Mucosa of rectum (tissue), 2 donors: ENCODE measurements around the gene MTMR4.
"Not testable (repeated sequence)": the region's sequence is repeated elsewhere in the genome, so short reads cannot be mapped to it uniquely, and the experiment has no call there.

Experiments used
- H3K27ac ChIP-seq, 2 donors: one replicate each; pipeline ENCODE4 v1.7.0; 2013; ENCODE audit warnings: inconsistent platforms in 2 of 2, low read depth in 2 of 2, low read length in 2 of 2
- H3K27me3 ChIP-seq, 2 donors: one replicate each; pipeline ENCODE4 v1.7.0; 2013; ENCODE audit warnings: low read length in 2 of 2; ENCODE audit not compliant: control insufficient read depth in 2 of 2, insufficient read depth in 2 of 2
- H3K36me3 ChIP-seq, 2 donors: one replicate each; pipeline ENCODE4 v1.7.0; 2013; ENCODE audit warnings: low read length in 2 of 2; ENCODE audit not compliant: control insufficient read depth in 2 of 2, insufficient read depth in 2 of 2
- H3K4me1 ChIP-seq, 2 donors: one replicate each; pipeline ENCODE4 v1.7.0; 2013; ENCODE audit warnings: low read length in 2 of 2, mild to moderate bottlenecking in 1 of 2; ENCODE audit not compliant: control insufficient read depth in 2 of 2, insufficient read depth in 2 of 2
- H3K4me3 ChIP-seq, 2 donors: one replicate each; pipeline ENCODE4 v1.7.0; 2013; ENCODE audit warnings: low read length in 2 of 2
- H3K9ac ChIP-seq, 2 donors: one replicate each; pipeline ENCODE4 v1.7.0; 2013; ENCODE audit warnings: low read length in 2 of 2, low read depth in 1 of 2, mild to moderate bottlenecking in 1 of 2
- H3K9me3 ChIP-seq, 2 donors: one replicate each; pipeline ENCODE4 v1.7.0; 2013; ENCODE audit warnings: low read length in 2 of 2; ENCODE audit not compliant: control insufficient read depth in 2 of 2
- donor health status: healthy.
- donor health status: Normal muscosa, but diverticular disease.

MTMR4 gene

DNA sequence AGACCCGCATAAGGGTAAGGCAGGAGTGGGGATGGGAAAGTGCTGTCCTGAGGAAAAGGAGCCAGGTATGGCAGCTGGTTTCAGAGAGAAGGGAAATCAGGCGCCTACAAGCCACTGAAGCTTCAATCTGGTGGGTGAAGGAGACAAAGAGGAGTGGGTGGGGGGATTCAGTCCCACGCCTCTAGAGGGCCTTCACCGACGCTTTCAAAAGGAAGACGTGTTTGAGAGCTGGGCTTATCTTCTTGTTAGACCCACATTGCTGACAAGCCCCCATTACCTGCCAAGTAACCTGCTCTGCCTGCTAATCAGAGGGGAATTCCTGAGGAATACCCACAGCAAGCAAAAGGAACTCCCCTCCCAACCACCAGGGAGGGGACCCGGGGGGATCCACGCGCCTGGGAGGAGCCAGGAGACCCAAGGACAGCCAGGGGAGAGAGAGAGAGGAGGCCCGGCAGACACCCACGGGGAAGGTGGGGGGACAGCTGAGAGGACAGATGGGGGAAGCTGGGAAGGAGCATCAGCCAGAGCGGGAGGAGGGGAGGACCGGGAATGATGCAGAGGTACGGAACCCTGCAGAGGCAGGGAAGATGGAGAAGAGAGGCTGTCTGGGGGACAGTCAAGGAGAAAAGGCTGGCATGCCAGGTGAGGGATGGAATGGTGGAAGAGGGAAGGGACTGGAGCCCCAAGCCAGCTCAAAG, 1.0 kb downstream of the MTMR4 start:
- peaks cover 29 to 33% of the 10 kb centered on the region in 2 donors for H3K4me1 ChIP-seq
- peak overlapping the region; percentile 72 to 75 for H3K4me3 ChIP-seq
- no peaks in the 10 kb centered on the region for H3K9me3 ChIP-seq
- peaks cover 39 to 42% of the 10 kb centered on the region in 2 donors for H3K36me3 ChIP-seq
- H3K27me3 ChIP-seq: no peaks in the 10 kb centered on the region
- H3K9ac ChIP-seq: peak overlapping the region; percentile 66 to 70
- H3K27ac ChIP-seq: no peak overlapping the region

DNA sequence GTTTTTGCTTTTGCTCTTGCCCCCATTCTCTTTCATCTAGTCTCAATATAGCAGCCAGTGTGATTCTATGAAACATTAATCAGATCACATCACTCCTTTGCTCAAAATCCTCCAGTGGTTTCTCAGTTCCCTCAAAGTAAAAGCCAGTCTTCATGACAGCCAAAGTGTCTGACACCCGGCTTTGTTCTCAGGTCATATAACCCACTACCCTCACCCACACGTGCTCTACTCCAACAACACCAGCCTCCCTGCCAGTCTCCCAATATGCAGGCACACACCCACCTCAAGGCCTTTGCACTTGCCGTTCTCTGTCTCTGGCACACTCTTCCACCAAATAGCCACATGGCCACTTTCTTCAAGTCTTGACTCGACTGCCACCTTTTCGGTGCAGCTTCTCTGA, 4.4 kb downstream of the MTMR4 start:
- Histone ChIP-seq H3K4me1 (peaks cover 12 to 13% of the 10 kb centered on the region in 2 donors), H3K4me3 (no peak overlapping the region), H3K9me3 (no peaks in the 10 kb centered on the region), H3K36me3 (peaks cover 58 to 66% of the 10 kb centered on the region in 2 donors), H3K27ac (no peak overlapping the region), H3K27me3 (no peaks in the 10 kb centered on the region), H3K9ac (no peak overlapping the region)

DNA sequence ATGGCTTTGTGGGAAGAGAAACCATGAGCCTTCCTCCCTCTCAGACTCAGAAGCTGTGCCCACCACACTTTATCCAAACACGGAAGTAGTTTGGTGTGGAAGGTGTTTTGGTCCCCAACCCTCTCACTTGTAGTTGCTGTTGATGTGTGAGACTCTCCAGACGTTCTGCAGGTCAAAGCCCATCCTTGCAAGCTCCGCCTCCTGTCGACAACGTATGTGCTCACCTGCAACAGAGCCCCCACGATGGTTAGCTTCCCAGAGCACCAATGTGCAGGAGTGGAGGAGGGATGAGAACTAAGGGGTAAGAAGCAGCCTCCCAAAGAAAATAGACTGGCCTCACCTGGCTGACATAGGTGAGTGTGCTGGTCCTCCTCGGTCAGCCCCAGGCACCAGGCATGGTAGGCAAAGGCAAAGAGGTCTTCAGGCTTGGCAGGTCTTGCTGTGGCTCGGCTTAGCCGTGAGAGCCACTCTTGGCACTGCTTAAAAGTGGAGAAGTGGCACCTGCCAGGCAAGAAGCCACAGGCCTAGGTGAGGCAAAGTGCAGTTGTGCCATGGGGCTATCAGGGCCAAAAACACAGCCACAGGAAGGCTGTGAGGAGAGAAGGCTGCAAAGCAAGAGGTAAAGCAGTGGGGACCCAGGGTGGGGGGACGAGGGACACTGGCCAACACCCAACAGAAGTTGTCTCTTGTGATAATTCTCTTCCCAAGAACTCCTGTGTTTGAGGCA, 5.9 kb downstream of the MTMR4 start:
- no peak overlapping the region for H3K9ac ChIP-seq
- peaks cover 2% of the 10 kb centered on the region in 2 donors for H3K4me1 ChIP-seq
- H3K36me3 ChIP-seq: peaks cover 72 to 82% of the 10 kb centered on the region in 2 donors
- no peak overlapping the region for H3K4me3 ChIP-seq
- H3K27me3 ChIP-seq: no peaks in the 10 kb centered on the region
- H3K27ac ChIP-seq: no peak overlapping the region
- H3K9me3 ChIP-seq: no peaks in the 10 kb centered on the region

DNA sequence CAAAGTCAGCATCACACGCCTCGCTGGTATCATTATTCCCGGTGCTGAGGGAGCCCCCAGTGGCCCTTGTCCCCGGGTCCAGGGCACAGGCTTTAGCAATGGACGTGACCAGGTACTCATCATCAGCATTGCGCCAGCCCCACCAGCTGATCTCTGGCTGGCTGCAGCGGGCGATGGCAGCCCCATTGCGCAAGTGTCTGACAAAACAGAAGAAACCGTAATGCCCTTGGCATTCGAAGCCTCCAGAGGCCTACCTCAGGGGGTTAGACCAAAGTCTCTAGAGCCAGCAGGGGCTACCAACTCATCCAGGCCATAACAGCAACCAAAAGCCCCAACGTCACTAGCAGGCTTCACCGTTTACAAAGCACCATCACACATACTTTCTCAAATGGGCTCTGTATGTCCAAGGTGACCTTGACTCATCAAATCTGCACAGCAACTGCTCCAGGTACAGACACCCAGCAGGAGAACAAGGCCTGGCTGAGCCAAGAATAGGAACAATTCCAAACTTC, 7.3 kb downstream of the MTMR4 start:
- no peak overlapping the region for H3K4me3 ChIP-seq
- H3K36me3 ChIP-seq: peaks cover 73 to 88% of the 10 kb centered on the region in 2 donors
- H3K4me1 ChIP-seq: no peaks in the 10 kb centered on the region
- H3K27me3 ChIP-seq: no peaks in the 10 kb centered on the region
- H3K9ac ChIP-seq: no peak overlapping the region
- no peaks in the 10 kb centered on the region for H3K9me3 ChIP-seq
- H3K27ac ChIP-seq: no peak overlapping the region

DNA sequence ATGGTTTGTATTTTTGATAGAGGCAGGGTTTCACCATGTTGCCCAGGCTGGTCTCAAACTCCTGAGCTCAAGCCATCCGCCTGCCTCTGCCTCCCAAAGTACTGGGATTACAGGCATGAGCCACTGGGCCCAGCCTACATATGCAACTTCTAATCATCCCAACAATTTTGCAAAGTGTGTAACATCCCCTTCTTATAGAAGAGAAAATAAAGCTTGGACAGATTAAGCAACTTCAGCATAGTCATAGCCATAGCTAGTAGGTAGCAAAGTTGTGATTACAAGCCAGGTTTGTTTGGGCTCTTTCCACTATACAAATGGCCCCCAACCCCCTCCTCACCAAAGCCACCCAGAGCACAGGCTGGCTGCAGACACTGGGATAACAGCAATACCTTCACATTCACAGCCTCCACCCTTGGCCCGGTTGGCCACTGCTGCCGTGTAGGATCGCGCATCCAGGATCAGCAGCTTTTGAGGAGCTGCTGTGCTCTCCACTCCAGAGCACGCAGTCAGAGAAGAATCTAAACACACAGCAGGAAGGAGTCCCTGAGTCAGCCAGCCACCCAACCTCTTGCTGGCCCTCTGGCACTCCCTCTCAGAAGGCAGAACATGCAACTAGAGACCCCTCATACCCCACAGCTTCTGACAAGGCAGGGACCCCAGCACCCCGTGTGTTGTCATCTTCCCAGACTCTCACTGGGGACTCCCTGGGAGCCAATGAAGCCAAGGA, 7.9 kb downstream of the MTMR4 start:
- H3K27ac ChIP-seq: no peak overlapping the region
- no peak overlapping the region for H3K4me3 ChIP-seq
- H3K36me3 ChIP-seq: peaks cover 67 to 85% of the 10 kb centered on the region in 2 donors
- no peak overlapping the region for H3K9ac ChIP-seq
- H3K27me3 ChIP-seq: no peaks in the 10 kb centered on the region
- no peaks in the 10 kb centered on the region for H3K4me1 ChIP-seq
- H3K9me3 ChIP-seq: no peaks in the 10 kb centered on the region

DNA sequence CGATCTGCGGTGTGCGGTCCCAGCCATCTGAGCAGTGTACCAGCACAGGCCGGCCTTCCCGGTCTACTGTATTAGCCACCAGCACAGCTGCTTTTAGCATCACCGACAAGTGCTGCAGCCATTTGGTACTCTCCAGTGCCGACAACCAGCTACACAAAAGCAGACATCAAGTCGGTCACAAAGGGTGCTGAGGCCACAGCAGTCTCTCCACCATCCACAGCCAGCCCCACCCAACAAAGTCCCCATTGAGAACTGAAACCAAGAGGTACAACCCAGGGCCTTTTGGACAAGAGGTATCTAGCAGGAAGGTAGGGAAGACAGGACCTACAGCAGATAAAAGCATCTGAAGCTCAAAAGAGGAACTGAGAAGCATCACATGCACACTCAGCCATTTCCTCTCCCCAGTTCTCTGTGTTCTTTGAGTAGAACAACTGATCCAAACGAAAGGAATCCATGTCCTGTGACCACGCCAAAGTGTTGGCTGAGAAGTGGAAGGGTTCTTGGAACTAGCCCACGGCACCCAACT, 9.5 kb downstream of the MTMR4 start:
- no peaks in the 10 kb centered on the region for H3K9me3 ChIP-seq
- H3K27ac ChIP-seq: peak overlapping the region; percentile 2 to 31
- no peaks in the 10 kb centered on the region for H3K4me1 ChIP-seq

DNA sequence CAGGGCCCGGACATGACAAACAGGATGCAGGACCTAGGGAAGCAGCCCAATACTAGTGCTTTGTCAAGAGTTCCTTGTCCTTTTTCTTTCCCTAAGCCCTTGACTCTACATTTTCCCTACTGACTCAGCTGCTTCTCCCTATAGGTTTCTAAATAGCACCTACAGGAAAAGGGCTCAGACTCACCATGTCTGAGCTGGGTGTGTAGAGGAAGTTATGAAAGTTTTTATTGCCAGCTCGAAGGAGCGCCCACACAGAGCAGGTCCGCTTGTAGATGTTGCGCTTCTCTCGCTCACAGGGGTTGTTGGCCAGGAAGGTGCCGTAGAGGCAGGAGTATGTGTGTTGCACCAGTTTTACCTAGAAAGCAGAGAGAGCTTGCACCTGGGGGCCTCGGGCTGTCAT, 10.6 kb downstream of the MTMR4 start:
- Histone ChIP-seq H3K27ac (no peak overlapping the region), H3K9me3 (no peaks in the 10 kb centered on the region), H3K4me1 (no peaks in the 10 kb centered on the region), H3K27me3 (no peaks in the 10 kb centered on the region), H3K9ac (no peak overlapping the region), H3K4me3 (no peak overlapping the region), H3K36me3 (peaks cover 57 to 73% of the 10 kb centered on the region in 2 donors)

More for the DNA sequence above, 9.5 kb downstream of the MTMR4 start:
- Histone ChIP-seq H3K27me3 (no peaks in the 10 kb centered on the region), H3K9ac (no peak overlapping the region), H3K4me3 (no peak overlapping the region), H3K36me3 (peaks cover 65 to 81% of the 10 kb centered on the region in 2 donors)

DNA sequence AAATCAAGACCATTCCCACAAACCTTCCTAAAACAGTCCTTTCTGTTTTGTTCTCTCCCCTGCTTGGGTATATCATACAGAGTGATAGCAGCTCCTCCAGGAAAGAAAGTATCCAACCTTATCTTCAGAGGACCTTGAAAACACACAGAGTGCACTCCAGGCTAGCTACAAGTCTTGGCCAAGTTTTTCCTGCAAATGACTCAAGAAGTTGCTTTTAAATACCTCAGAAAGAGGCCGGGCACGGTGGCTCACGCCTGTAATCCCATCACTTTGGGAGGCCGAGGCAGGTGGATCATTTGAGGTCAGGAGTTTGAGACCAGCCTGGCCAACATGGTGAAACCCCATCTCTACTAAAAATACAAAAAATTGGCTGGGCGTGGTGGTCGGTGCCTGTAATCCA, 11.3 kb downstream of the MTMR4 start:
- not testable (repeated sequence) for H3K4me1 ChIP-seq, H3K9me3 ChIP-seq, H3K27me3 ChIP-seq, H3K27ac ChIP-seq, H3K4me3 ChIP-seq, H3K9ac ChIP-seq
- H3K36me3 ChIP-seq: peaks cover 53 to 66% of the 10 kb centered on the region in 2 donors

DNA sequence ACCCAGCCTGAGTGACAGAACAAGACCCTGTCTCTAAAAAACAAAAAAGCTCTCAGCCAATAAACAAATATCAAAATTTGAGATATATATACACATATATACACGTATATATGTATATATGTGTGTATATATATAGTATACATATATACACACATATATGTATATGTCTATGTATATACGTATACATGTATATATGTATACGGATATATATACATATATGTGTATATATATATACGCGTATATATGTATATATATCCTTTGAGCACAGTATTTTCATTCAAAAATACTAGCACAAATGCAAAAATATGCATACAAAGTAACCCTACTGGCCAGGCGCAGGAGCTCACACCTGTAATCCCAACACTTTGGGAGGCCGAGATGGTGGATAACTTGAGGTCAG, 13.0 kb downstream of the MTMR4 start:
- Histone ChIP-seq H3K4me1 (no peaks in the 10 kb centered on the region), H3K27ac (no peak overlapping the region), H3K9ac (no peak overlapping the region), H3K4me3 (no peak overlapping the region), H3K9me3 (no peaks in the 10 kb centered on the region), H3K27me3 (no peaks in the 10 kb centered on the region), H3K36me3 (peaks cover 54 to 60% of the 10 kb centered on the region in 2 donors)
